GM21515 (cell line): ENCODE results near the gene SKI.
"Not testable (repeated sequence)": the region's sequence is repeated elsewhere in the genome, so short reads cannot be mapped to it uniquely, and the experiment has no call there.

Source experiments
- ATAC-seq: cut with Tn5 transposase; IDR thresholded peaks from one replicate; pipeline ENCODE4 v1.9.1; 2021; ENCODE audit not compliant: unreplicated experiment

Gene SKI

DNA sequence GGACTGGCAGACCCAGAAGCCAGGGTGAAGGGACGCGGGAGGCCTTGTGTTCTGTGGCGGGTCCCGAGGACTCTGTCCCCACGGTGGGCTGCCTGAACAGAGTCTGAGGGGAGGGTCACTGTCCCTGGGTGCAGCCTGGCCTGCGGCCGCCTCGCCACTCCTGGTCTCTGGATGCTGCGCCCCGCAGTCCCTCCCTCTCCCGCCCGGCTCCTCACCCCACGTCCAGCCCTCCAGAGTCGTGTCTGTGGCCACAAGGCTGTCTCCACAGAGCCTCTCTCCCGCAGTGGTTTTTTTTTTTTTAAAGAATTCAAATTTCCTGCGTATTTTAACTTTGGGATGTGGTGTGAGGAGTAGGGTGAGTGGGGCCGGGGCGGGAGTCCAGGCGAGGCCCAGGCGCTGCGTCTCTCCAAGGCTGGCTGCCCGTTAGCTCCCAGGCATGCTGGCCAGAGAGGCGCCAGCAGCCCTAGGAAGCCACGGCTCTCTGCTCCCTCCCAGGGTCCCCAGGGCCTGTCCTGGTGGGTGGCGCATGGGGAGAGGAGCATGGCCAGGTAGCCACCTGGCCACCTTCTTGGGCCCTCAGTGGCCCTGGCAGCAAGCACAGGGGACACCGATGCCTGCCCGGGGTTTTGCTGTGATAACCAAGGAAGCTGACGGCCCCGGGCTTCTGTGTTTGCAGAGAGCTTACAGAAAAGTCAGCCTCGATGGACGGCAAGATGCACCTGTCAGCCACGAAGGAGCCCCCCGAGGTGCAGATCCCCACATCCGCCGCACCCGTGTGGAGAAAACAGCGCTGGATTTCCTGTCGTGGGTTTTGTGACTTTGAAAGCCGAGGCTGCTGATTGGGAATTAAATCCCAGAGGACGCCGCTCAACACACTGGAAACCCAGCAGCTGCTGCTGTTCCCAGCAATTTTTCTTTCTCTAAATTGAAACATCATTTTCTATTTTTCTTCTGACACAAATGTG is 90.5 kb downstream of the SKI start:
- no peak for ATAC-seq

GRCh38 chr1:2319291-2319690 is 91.2 kb downstream of the SKI start:
- ATAC-seq: no peak

GRCh38 chr1:2320006-2320405 is 91.9 kb downstream of the SKI start:
- no peak for ATAC-seq

GRCh38 chr1:2320760-2321667 is 92.9 kb downstream of the SKI start:
- no peak for ATAC-seq

GRCh38 chr1:2322065-2322571 is 94.0 kb downstream of the SKI start:
- ATAC-seq: no peak

DNA sequence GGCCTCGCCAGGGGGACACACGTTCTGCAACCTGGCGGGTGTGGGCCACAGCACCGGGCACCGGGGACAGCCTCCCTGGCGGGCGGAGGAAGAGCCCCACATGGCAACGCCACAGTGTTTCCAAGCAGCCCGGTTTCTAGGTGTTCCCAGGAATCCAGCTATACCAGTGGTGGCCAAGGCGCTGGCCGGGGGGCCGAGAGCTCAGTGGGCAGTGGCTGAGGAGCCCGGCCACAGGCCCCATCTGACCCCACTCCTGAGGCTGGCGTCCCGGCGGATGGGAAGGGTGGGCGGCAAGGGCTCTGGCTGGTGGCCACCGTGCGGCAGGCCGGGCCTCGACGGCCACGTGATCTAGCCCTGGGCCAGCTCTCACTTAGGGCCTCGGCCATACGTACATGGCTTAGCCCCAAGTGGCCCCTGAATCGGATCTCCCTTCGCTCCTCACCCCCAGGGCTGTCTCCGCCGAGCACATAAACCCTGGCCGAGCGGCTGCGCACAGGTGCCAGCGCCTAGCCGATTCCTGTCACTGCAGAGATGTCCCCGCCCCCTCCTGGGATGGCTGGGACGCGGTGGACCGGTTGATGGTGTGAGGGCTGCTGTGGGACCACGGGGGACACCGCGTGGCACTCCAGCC is 94.6 kb downstream of the SKI start:
- ATAC-seq: no peak

DNA sequence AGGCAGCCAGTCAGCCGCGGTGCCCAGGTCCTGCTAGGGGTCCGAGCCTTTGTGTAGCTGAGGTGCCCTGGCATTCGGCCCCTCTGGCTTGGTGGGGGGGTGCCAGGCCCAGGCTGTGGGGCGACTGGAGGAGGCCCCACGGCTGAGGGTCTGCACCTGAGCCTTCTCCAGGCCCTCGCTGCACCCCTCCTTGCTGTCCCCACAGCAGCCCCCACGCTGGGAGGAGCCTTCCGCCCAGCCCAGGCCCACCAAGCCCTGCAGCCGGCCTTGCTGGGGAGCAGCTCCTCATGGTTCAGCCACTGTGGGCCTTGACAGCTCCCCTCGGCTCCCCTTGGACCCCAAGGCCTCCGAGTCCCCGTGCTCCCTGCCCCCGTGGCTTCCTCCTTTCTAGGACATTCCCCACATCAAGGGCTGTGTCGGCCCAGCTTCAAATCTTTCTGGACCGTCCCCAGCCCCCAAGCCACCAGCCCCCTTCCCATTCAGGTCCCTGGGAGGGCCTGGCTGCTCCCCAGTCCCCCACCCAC is 95.4 kb downstream of the SKI start:
- ATAC-seq: no peak

DNA sequence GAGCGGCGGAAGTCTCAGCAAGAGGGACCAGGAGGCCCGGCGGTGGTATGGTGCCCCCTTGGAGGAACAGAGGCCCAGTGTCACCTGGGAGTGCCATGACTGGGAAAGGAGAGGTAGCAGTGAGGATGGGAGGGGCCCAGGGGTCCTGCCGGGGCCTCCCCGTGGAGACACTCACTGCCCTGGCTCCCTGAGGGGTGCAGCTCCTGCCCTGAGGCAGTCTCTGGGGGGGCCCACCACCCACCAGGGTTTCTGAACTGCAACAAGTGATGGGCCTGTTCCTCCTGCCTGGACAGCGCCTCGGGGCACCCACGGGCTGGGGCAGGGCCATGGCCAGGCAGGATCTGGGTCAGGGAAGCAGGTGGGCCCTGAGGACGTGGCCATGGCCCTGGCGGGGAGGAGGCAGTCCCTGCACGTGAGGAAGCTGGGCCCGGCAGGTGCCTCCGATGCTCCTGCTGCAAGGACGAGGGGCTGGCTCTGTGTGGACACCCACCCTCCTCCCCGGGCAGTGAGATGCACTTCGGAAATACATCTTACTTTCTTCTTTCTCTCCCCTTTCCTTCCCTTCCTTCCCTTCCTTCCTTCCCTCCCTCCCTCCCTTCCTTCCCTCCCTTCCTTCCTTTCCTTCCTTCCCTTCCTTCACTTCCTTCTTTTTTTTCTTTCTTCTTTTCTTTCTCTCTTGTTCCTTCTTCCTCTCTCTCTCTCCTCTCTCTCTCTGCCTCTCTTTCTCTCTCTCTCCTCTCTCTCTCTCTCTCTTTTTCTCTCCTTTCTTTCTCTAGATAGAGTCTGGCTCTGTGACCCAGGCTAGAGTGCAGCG is 96.6 kb downstream of the SKI start:
- ATAC-seq: no peak

GRCh38 chr1:2326524-2326923 is 98.4 kb downstream of the SKI start:
- no peak for ATAC-seq

DNA sequence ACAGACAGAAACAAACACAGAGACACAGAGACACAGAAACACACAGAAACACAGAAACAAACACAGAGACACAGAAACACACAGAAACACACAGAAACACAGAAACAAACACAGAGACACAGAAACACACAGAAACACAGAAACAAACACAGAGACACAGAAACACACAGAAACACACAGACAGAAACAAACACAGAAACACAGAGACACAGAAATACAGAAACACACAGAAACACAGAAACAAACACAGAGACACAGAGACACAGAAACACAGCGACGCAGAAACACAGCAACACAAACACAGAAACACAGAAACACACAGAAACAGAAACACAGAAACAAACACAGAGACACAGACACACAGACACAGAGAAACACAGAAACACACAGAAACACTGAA is 99.0 kb downstream of the SKI start:
- ATAC-seq: not testable (repeated sequence)

- no peak for ATAC-seq
Measured at GRCh38 chr1:2327841-2328240, 99.7 kb downstream of the SKI start.

DNA sequence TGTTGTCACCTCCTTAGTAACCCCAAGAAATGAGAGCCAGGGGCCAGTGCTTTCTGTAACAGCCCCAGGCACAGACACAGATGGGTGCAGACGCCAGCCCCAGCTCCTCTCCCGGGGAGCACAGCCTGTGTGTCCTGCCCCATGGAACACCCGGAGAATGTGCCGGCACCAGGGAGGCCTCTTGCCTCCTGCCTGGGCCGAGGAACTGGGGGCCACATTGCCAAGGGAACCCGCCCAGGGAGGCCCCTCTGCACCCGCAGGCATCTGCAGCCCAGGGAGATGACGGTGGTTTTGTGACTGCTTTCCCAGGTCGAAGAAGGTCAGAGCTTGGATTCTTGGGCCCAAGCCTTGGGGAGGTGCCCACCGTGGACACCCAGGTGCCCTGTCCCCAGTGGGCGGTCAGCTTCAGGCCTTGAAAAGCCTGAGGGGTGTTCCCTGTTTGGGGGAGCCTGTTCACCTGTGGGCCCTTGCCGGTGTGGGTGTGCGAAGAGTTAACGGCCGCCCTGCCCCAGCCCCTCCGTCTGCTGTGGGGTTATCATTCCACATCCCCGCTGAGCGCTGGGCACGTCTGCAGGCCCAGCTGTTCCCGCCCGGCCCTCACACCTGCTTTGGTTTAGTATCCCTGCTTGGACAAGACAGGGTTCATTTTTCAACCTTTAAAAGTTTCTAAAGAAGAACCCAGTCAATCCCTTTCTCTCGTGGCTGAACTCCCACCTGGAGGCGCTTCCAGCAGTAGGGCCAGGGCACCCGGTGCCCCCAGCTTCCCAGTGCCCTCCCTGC is 100.7 kb downstream of the SKI start:
- no peak for ATAC-seq

GRCh38 chr1:2330035-2330434 is 101.9 kb downstream of the SKI start:
- no peak for ATAC-seq

GRCh38 chr1:2330519-2331199 is 102.5 kb downstream of the SKI start:
- ATAC-seq: no peak

DNA sequence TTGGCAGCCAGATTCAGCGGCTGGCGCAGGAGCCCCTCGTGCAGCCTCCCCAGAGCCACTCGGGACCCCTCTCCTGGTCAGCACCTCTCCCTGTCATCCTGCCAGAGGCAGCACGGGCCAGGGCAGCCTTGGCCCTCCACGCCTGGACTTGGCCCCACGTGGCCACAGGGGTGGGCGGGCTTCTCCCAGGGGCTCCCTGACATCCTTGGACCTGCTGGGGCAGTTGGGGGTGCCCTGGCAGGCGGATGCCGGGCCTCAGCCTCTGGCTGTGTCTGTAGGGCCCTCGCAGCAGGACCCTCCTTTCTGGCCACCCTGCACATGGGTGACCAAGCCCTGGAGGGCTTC is 103.1 kb downstream of the SKI start:
- no peak for ATAC-seq

DNA sequence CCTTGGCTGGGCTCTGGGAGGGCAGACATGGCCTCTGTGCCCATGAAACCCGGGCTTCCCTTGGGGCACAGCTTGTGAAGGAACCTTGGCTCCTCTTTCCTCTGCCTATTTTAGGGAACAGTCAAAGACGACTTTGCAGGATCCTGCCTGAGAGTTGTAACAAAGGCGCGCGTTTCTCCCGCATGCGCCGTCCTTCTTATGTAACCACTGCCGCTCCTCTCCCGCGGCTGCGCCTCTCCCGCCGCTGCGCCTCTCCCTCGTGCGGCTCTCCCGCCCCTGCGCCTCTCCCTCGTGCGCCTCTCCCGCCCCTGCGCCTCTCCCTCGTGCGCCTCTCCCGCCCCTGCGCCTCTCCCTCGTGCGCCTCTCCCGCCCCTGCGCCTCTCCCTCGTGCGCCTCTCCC is 103.5 kb downstream of the SKI start:
- ATAC-seq: not testable (repeated sequence)

- ATAC-seq: no peak
Measured at GRCh38 chr1:2334366-2334765, 106.2 kb downstream of the SKI start.

DNA sequence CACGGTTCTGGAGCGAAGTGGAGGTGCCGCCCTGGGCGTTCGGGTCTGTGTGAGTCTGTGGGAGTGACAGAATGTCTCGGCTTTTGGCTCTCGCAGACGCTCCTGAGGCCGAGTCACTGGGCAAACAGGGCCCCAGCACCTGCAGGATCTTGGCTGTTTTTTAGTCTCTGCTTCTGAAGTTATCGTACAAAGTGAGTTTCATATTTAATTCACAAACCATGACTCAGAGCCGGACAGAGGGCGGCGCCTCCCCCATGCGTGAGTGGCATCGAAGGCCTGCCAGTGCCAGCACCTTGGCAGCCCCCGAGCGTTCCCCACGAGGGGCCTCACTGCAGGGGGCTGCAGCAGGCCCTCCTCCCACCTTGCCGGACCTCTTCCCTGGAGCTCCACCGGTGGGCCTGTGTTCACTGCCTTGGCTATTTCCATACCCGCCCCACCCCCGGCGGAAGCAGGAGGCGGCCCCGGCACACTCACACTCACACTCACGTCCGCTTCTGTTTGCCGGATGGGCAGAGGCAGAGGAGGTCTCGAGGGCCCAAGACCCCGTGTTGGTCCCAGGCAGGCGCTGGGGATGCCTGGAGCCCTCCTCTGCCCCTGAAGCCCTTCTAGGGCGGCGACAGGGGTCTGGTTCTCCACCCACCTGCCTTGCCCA is 106.9 kb downstream of the SKI start:
- no peak for ATAC-seq
